Upper lobe of left lung (tissue), 6 donors: ENCODE results near the gene ZNF609. TPM values are rescaled to one million over a fixed set of nuclear protein-coding genes. Genes with fewer than 3 reads are reported as not detected.

Experiments used
- ATAC-seq, 2 donors: fragments of 200-7000 bp; cut with Tn5 transposase; one replicate each; pipeline ENCODE4 v1.9.1; 2022; ENCODE audit warnings: mild to moderate bottlenecking in 2 of 2, moderate library complexity in 2 of 2; ENCODE audit not compliant: low FRiP score in 2 of 2
- DNase-seq, 2 donors: peaks; one replicate each; pipeline ENCODE4 v3.0.0-alpha.2; 2019 to 2020
- H3K27ac ChIP-seq, 4 donors: fragments of 200-600 bp; sonication (generic); one replicate each; pipeline ENCODE4 v1.5.1; 2016 to 2019
- H3K27me3 ChIP-seq, 4 donors: fragments of 200-600 bp; sonication (generic); one replicate each; pipeline ENCODE4 v1.5.1; 2017 to 2019
- H3K36me3 ChIP-seq, 4 donors: fragments of 200-600 bp; sonication (generic); one replicate each; pipeline ENCODE4 v1.5.1; 2016 to 2019
- H3K4me1 ChIP-seq, 4 donors: fragments of 200-600 bp; sonication (generic); one replicate each; pipeline ENCODE4 v1.5.1; 2018 to 2019
- H3K4me3 ChIP-seq, 4 donors: fragments of 200-600 bp; sonication (generic); one replicate each; pipeline ENCODE4 v1.5.1; 2017 to 2019; ENCODE audit warnings: mild to moderate bottlenecking in 2 of 4, moderate library complexity in 1 of 4
- H3K9me3 ChIP-seq, 4 donors: fragments of 200-600 bp; sonication (generic); one replicate each; pipeline ENCODE4 v1.5.1; 2018 to 2019
- EP300 ChIP-seq, 4 donors: sonication (generic); formaldehyde crosslinking; IDR thresholded peaks; one replicate each; pipeline ENCODE4 v1.5.1; 2017; ENCODE audit warnings: antibody characterized with exemption in 4 of 4, control low read depth in 2 of 4
- POLR2A ChIP-seq, 4 donors: fragments of 450-650 bp; IDR thresholded peaks; one replicate each; pipeline ENCODE4 v1.5.1; 2016 to 2017; ENCODE audit warnings: antibody characterized with exemption in 4 of 4, mild to moderate bottlenecking in 2 of 4
- POLR2AphosphoS5 ChIP-seq, 2 donors: sonication (generic); formaldehyde crosslinking; IDR thresholded peaks; one replicate each; pipeline ENCODE4 v1.5.1; 2017; ENCODE audit warnings: antibody characterized with exemption in 2 of 2
- WGBS, 2 donors: methylation state at CpG; one replicate each; pipeline ENCODE4 v1.1.5; 2017 to 2018; 5-methylcytosine and 5-hydroxymethylcytosine counted together
- total RNA-seq, 6 donors: library from RNA; depleted of rRNA in 4 of 6; stranded (reverse); fragments of >200 nt in 4 of 6; gene quantifications; one replicate each; pipeline versions ENCODE4 v1.1.0 to v1.2.1, GENCODE V29; 2016 to 2021
- TF ChIP-seq, protein P1 (sequence below), 6 experiments: fragments of 450-650 bp in 4 of 6; fragments of 200-600 bp in 2 of 6; sonication (generic) in 2 of 6; IDR thresholded peaks; one replicate each; pipeline ENCODE4 v1.5.1; 2016 to 2019; ENCODE audit warnings: antibody characterized with exemption in 6 of 6
- donor health status: DM: no; HTN: no; CAD: no; lungs with moderate emphysema.
- donor health status: DM: no; HTN: yes; CAD: no; lungs with severe emphysema.

ZNF609 gene
- total RNA-seq, 6 donors from 2014 or later: 30.4 to 65.0 (median 44.5) TPM

DNA sequence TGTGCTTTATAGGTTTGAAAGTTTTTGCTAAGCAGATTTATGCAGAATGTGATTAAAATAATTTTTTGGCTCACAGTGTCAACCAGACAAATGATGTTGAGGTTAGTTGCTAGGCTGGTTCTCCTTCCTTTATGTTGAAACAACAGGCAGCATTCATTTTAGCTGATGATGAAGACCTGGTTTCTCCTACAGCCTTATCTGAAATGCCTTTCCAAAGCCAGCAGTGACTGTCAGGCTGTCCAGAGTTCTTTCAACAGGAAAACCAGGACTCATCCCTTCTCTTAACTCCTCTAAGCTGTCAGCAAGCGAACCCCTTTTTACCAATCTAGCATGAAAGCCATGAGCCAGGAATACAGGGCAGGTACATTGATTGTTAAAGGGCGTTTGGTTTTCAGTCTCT lies 84.1 kb downstream of the ZNF609 start:
- Histone ChIP-seq H3K4me3 (no peak overlapping the region), H3K27ac (no peak overlapping the region), H3K36me3 (no peaks in the 10 kb centered on the region), H3K9me3 (no peaks in the 10 kb centered on the region), H3K27me3 (no peaks in the 10 kb centered on the region), H3K4me1 (no peaks in the 10 kb centered on the region)
- DNase-seq (no peak), ATAC-seq (no peak)
- TF ChIP-seq POLR2A (IDR thresholded peaks at IDR 0.05) (no peak), EP300 (IDR thresholded peaks at IDR 0.05) (no peak), POLR2AphosphoS5 (IDR thresholded peaks at IDR 0.05) (no peak)
- TF ChIP-seq, protein P1, sequence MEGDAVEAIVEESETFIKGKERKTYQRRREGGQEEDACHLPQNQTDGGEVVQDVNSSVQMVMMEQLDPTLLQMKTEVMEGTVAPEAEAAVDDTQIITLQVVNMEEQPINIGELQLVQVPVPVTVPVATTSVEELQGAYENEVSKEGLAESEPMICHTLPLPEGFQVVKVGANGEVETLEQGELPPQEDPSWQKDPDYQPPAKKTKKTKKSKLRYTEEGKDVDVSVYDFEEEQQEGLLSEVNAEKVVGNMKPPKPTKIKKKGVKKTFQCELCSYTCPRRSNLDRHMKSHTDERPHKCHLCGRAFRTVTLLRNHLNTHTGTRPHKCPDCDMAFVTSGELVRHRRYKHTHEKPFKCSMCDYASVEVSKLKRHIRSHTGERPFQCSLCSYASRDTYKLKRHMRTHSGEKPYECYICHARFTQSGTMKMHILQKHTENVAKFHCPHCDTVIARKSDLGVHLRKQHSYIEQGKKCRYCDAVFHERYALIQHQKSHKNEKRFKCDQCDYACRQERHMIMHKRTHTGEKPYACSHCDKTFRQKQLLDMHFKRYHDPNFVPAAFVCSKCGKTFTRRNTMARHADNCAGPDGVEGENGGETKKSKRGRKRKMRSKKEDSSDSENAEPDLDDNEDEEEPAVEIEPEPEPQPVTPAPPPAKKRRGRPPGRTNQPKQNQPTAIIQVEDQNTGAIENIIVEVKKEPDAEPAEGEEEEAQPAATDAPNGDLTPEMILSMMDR (IDR thresholded peaks at IDR 0.05): no peak
- WGBS, 2 donors: 94 to 100% methylated on average over 2 of the region's 2 CpGs

DNA sequence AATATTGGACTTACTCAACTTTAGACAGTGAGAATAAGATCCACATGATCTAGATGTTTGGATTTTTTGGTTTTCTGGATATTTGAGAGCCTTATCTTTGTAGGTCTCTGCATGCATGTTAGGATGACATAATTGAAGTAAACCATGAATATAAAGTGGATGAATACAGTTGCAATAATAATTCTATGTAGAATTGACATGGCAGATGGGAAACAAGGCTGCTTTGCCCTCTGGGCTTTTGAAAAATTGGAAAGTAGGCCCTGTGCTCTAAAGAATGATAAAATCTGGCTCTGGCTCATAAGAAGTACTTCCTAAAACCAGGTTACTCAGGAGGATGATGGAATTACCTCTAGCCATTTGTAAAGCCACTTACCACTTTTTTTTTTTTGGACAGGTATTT lies 86.9 kb downstream of the ZNF609 start:
- ATAC-seq: no peak
- no peak overlapping the region for H3K4me3 ChIP-seq
- no peaks in the 10 kb centered on the region for H3K4me1 ChIP-seq
- no peak for DNase-seq
- H3K27me3 ChIP-seq: no peaks in the 10 kb centered on the region
- TF ChIP-seq EP300 (IDR thresholded peaks at IDR 0.05) (no peak), POLR2A (IDR thresholded peaks at IDR 0.05) (no peak), POLR2AphosphoS5 (IDR thresholded peaks at IDR 0.05) (no peak)
- TF ChIP-seq, protein P1 (IDR thresholded peaks at IDR 0.05): no peak
- H3K9me3 ChIP-seq: no peaks in the 10 kb centered on the region
- no peaks in the 10 kb centered on the region for H3K36me3 ChIP-seq
- H3K27ac ChIP-seq: no peak overlapping the region

DNA sequence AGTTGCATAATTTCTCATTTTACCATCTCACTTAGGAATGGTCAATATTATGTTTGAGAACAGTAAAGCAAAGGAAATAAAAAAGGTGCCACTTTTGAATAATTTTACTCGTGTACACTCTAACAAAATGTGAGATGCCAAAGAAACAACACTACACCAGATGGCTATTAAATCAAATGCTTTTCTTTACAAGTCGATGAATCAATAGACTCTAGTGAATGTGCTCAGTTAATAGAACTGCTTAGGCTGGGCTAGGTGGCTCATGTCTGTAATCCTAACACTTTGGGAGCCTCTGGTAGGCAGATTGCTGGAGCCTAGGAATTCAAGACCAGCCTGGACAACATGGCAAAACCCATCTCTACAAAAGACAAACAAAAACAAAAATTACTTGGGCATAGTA lies 87.9 kb downstream of the ZNF609 start:
- Histone ChIP-seq H3K27me3 (no peaks in the 10 kb centered on the region), H3K4me3 (no peak overlapping the region), H3K9me3 (no peaks in the 10 kb centered on the region), H3K27ac (no peak overlapping the region), H3K4me1 (no peaks in the 10 kb centered on the region), H3K36me3 (no peaks in the 10 kb centered on the region)
- no peak for DNase-seq
- no peak for TF ChIP-seq POLR2A (IDR thresholded peaks at IDR 0.05)
- TF ChIP-seq, protein P1 (IDR thresholded peaks at IDR 0.05): no peak
- ATAC-seq: no peak
- WGBS, 2 donors: 81 to 82% methylated on average over 2 of the region's 2 CpGs

GRCh38 chr15:64549860-64550259 lies 89.5 kb downstream of the ZNF609 start:
- Histone ChIP-seq H3K27ac (no peak overlapping the region), H3K27me3 (no peaks in the 10 kb centered on the region), H3K36me3 (no peaks in the 10 kb centered on the region), H3K9me3 (no peaks in the 10 kb centered on the region), H3K4me1 (no peaks in the 10 kb centered on the region), H3K4me3 (no peak overlapping the region)
- DNase-seq (no peak), ATAC-seq (no peak)
- WGBS, 2 donors: 96 to 97% methylated on average over 2 of the region's 2 CpGs
- TF ChIP-seq, protein P1 (IDR thresholded peaks at IDR 0.05): no peak
- TF ChIP-seq EP300 (IDR thresholded peaks at IDR 0.05): no peak
- TF ChIP-seq POLR2A (IDR thresholded peaks at IDR 0.05): no peak
- no peak for TF ChIP-seq POLR2AphosphoS5 (IDR thresholded peaks at IDR 0.05)

GRCh38 chr15:64552281-64552948 lies 92.0 kb downstream of the ZNF609 start:
- no peak overlapping the region for H3K27ac ChIP-seq
- H3K27me3 ChIP-seq: no peaks in the 10 kb centered on the region
- no peaks in the 10 kb centered on the region for H3K36me3 ChIP-seq
- no peak for ATAC-seq
- no peak overlapping the region for H3K4me3 ChIP-seq
- H3K9me3 ChIP-seq: no peaks in the 10 kb centered on the region
- TF ChIP-seq POLR2A (IDR thresholded peaks at IDR 0.05): no peak
- TF ChIP-seq, protein P1 (IDR thresholded peaks at IDR 0.05): no peak
- TF ChIP-seq POLR2AphosphoS5 (IDR thresholded peaks at IDR 0.05): no peak
- TF ChIP-seq EP300 (IDR thresholded peaks at IDR 0.05): no peak
- 94 to 95% methylated on average over 8 of the region's 8 CpGs for WGBS, 2 donors
- no peaks in the 10 kb centered on the region for H3K4me1 ChIP-seq
- DNase-seq: no peak
